Subcutaneous abdominal adipose tissue (tissue), 5 donors: Measurements from ENCODE around the gene PRKCA.

Source experiments
- H3K27ac ChIP-seq: one replicate; pipeline ENCODE4 v1.7.0; 2013; ENCODE audit warnings: low read depth, mild to moderate bottlenecking, inconsistent platforms, low read length, moderate library complexity
- H3K27me3 ChIP-seq, 5 donors: one replicate each; pipeline ENCODE4 v1.7.0; 2013; ENCODE audit warnings: low read length in 5 of 5, inconsistent platforms in 1 of 5; ENCODE audit not compliant: control insufficient read depth in 5 of 5, insufficient read depth in 4 of 5
- H3K36me3 ChIP-seq, 5 donors: one replicate each; pipeline ENCODE4 v1.7.0; 2013; ENCODE audit warnings: low read length in 5 of 5; ENCODE audit not compliant: control insufficient read depth in 5 of 5, insufficient read depth in 5 of 5
- H3K4me1 ChIP-seq, 5 donors: one replicate each; pipeline ENCODE4 v1.7.0; 2013; ENCODE audit warnings: low read length in 5 of 5, mild to moderate bottlenecking in 3 of 5, moderate library complexity in 1 of 5; ENCODE audit not compliant: control insufficient read depth in 5 of 5, insufficient read depth in 5 of 5
- H3K4me3 ChIP-seq, 5 donors: one replicate each; pipeline ENCODE4 v1.7.0; 2013; ENCODE audit warnings: low read length in 5 of 5, low read depth in 1 of 5
- H3K9ac ChIP-seq, 5 donors: one replicate each; pipeline ENCODE4 v1.7.0; 2013; ENCODE audit warnings: low read length in 5 of 5, mild to moderate bottlenecking in 4 of 5, moderate library complexity in 3 of 5
- H3K9me3 ChIP-seq, 5 donors: one replicate each; pipeline ENCODE4 v1.7.0; 2013; ENCODE audit warnings: low read length in 5 of 5; ENCODE audit not compliant: control insufficient read depth in 5 of 5
- donor health status: healthy.
- donor health status: healthy.
- donor health status: healthy.
- donor health status: healthy.
- donor health status: healthy.

The PRKCA gene

GRCh38 chr17:66783656-66784381 lies 481.4 kb downstream of the PRKCA start:
- Histone ChIP-seq H3K4me3 (no peak overlapping the region), H3K27me3 (no peaks in the 10 kb centered on the region), H3K9me3 (no peaks in the 10 kb centered on the region), H3K36me3 (peaks cover 0 to 14% (median 6%) of the 10 kb centered on the region in 5 donors), H3K27ac (no peak overlapping the region), H3K4me1 (peaks cover 0 to 3% (median 0%) of the 10 kb centered on the region in 5 donors), H3K9ac (no peak overlapping the region)

- Histone ChIP-seq H3K4me3 (no peak overlapping the region), H3K36me3 (peaks cover 0 to 22% (median 14%) of the 10 kb centered on the region in 5 donors), H3K27ac (no peak overlapping the region)
These were observed 482.4 kb downstream of the PRKCA start for GRCh38 chr17:66784621-66785364.

DNA sequence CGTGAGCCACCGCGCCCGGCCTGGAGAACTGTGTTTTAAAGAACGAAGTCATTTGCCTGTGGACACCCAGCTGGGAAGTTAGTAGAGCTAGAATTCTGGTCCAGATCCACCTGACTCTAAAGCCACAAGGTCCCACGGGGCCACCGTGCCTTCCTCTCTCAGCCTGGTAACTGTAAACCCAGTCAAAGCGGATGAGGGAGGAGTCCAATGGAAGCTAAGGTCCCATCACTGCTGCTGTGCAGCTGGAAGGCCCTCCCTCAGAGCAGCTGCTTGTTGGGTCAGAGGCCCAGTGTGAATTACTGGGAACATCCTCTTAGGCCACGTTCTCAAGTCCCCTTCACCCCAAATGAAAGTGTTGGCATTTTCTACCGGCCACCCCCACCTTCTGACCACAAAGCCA lies 483.7 kb downstream of the PRKCA start:
- Histone ChIP-seq H3K4me3 (no peak overlapping the region), H3K9me3 (no peaks in the 10 kb centered on the region), H3K36me3 (peaks cover 0 to 25% (median 16%) of the 10 kb centered on the region in 5 donors), H3K27me3 (no peaks in the 10 kb centered on the region), H3K9ac (no peak overlapping the region), H3K4me1 (peaks cover 0 to 15% (median 3%) of the 10 kb centered on the region in 5 donors), H3K27ac (no peak overlapping the region)

More at GRCh38 chr17:66784621-66785364, 482.4 kb downstream of the PRKCA start:
- peaks cover 0 to 9% (median 2%) of the 10 kb centered on the region in 5 donors for H3K4me1 ChIP-seq
- no peaks in the 10 kb centered on the region for H3K27me3 ChIP-seq
- H3K9ac ChIP-seq: no peak overlapping the region
- no peaks in the 10 kb centered on the region for H3K9me3 ChIP-seq

GRCh38 chr17:66787914-66788313 lies 485.5 kb downstream of the PRKCA start:
- Histone ChIP-seq H3K27ac (no peak overlapping the region), H3K36me3 (peaks cover 0 to 27% (median 16%) of the 10 kb centered on the region in 5 donors), H3K9me3 (no peaks in the 10 kb centered on the region), H3K4me3 (no peak overlapping the region), H3K4me1 (peaks cover 0 to 27% (median 3%) of the 10 kb centered on the region in 5 donors), H3K9ac (no peak overlapping the region), H3K27me3 (no peaks in the 10 kb centered on the region)

- H3K4me1 ChIP-seq: peaks cover 0 to 28% (median 3%) of the 10 kb centered on the region in 5 donors
- no peak overlapping the region for H3K4me3 ChIP-seq
- H3K27me3 ChIP-seq: no peaks in the 10 kb centered on the region
- H3K9ac ChIP-seq: no peak overlapping the region
- H3K27ac ChIP-seq: no peak overlapping the region
- H3K9me3 ChIP-seq: no peaks in the 10 kb centered on the region
- peaks cover 0 to 26% (median 16%) of the 10 kb centered on the region in 5 donors for H3K36me3 ChIP-seq
These were observed 486.7 kb downstream of the PRKCA start for GRCh38 chr17:66789093-66789492.

GRCh38 chr17:66789961-66790437 lies 487.6 kb downstream of the PRKCA start:
- Histone ChIP-seq H3K27ac (no peak overlapping the region), H3K9ac (no peak overlapping the region), H3K9me3 (no peaks in the 10 kb centered on the region), H3K27me3 (no peaks in the 10 kb centered on the region), H3K4me1 (peaks cover 0 to 28% (median 3%) of the 10 kb centered on the region in 5 donors), H3K4me3 (no peak overlapping the region), H3K36me3 (peaks cover 0 to 26% (median 16%) of the 10 kb centered on the region in 5 donors)

GRCh38 chr17:66790501-66791061 lies 488.2 kb downstream of the PRKCA start:
- Histone ChIP-seq H3K4me3 (no peak overlapping the region), H3K27me3 (no peaks in the 10 kb centered on the region), H3K4me1 (peaks cover 0 to 28% (median 0%) of the 10 kb centered on the region in 5 donors), H3K9ac (no peak overlapping the region), H3K9me3 (no peaks in the 10 kb centered on the region), H3K27ac (no peak overlapping the region), H3K36me3 (peaks cover 0 to 26% (median 16%) of the 10 kb centered on the region in 5 donors)

DNA sequence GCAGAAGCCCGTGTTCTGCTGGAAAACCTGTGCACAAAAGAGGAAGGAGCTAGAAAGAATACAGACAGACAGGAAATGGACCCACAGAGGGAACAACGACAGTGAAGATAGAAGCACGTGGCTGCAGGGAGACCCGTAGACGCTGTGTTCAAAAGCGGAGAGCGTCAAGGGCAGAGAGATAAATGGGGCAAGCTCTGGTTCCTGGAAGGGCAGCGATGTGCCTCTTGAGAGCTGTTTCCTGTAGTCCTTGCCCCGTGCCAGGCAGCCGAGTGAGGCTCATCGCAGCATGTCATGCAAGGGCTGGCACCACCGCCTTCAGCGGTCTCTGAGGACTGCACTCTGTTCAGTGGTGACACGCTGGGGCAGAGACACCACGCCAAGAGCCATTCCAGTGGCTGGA lies 488.9 kb downstream of the PRKCA start:
- Histone ChIP-seq H3K4me1 (peaks cover 0 to 28% (median 0%) of the 10 kb centered on the region in 5 donors), H3K36me3 (peaks cover 0 to 26% (median 16%) of the 10 kb centered on the region in 5 donors), H3K27ac (no peak overlapping the region), H3K9ac (no peak overlapping the region), H3K27me3 (no peaks in the 10 kb centered on the region), H3K4me3 (peak overlapping the region in 1 of 5 donors; percentile 8), H3K9me3 (no peaks in the 10 kb centered on the region)

GRCh38 chr17:66793814-66794213 lies 491.4 kb downstream of the PRKCA start:
- Histone ChIP-seq H3K4me3 (no peak overlapping the region), H3K9ac (no peak overlapping the region), H3K4me1 (peaks cover 0 to 28% (median 0%) of the 10 kb centered on the region in 5 donors), H3K27me3 (no peaks in the 10 kb centered on the region), H3K27ac (no peak overlapping the region), H3K36me3 (peaks cover 0 to 18% (median 12%) of the 10 kb centered on the region in 5 donors), H3K9me3 (no peaks in the 10 kb centered on the region)
